Mammary epithelial cell (primary cell): ENCODE results near the gene KAZN.

Experiments used
- CTCF ChIP-seq, 2 donors: IDR thresholded peaks in 1 of 2; conservative IDR thresholded peaks in 1 of 2; 2 replicates each; pipeline ENCODE4 v1.5.1; 2011 to 2012; ENCODE audit warnings: inconsistent platforms in 2 of 2, low read length in 2 of 2, mild to moderate bottlenecking in 2 of 2, control low read depth in 1 of 2, low read depth in 1 of 2; ENCODE audit not compliant: insufficient read depth in 1 of 2; ENCODE audit errors: extremely low read depth in 1 of 2
- EZH2 ChIP-seq: IDR thresholded peaks from 2 replicates; pipeline ENCODE4 v1.6.1; 2012; ENCODE audit warnings: low read length, inconsistent platforms, borderline replicate concordance

GRCh38 chr1:14605945-14606344 is 7.5 kb downstream of the KAZN start:
- TF ChIP-seq CTCF (conservative IDR thresholded peaks at IDR 0.05 in 1 of 2, IDR thresholded peaks at IDR 0.05 in 1 of 2; ENCODE audit: extremely low read depth in 1 of 2, insufficient read depth in 1 of 2, low read depth in 1 of 2, low read length in 2 of 2) (no peak), EZH2 (no peak)
